Stimulated activated CD8-positive, alpha-beta memory T cell treated with anti-CD3 and anti-CD28 coated beads, Interleukin-4, amount 100 ng/mL, for 1 hour (primary cell): Measurements from ENCODE around the gene PRICKLE2.

Experiments used
- DNase-seq, 2 donors: peaks; one replicate each; pipeline ENCODE4 v3.0.0-alpha.2; 2020; ENCODE audit warnings: low read depth in 2 of 2, low spot score in 1 of 2

Gene PRICKLE2, protein sequence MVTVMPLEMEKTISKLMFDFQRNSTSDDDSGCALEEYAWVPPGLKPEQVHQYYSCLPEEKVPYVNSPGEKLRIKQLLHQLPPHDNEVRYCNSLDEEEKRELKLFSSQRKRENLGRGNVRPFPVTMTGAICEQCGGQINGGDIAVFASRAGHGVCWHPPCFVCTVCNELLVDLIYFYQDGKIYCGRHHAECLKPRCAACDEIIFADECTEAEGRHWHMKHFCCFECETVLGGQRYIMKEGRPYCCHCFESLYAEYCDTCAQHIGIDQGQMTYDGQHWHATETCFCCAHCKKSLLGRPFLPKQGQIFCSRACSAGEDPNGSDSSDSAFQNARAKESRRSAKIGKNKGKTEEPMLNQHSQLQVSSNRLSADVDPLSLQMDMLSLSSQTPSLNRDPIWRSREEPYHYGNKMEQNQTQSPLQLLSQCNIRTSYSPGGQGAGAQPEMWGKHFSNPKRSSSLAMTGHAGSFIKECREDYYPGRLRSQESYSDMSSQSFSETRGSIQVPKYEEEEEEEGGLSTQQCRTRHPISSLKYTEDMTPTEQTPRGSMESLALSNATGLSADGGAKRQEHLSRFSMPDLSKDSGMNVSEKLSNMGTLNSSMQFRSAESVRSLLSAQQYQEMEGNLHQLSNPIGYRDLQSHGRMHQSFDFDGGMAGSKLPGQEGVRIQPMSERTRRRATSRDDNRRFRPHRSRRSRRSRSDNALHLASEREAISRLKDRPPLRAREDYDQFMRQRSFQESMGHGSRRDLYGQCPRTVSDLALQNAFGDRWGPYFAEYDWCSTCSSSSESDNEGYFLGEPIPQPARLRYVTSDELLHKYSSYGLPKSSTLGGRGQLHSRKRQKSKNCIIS

DNA sequence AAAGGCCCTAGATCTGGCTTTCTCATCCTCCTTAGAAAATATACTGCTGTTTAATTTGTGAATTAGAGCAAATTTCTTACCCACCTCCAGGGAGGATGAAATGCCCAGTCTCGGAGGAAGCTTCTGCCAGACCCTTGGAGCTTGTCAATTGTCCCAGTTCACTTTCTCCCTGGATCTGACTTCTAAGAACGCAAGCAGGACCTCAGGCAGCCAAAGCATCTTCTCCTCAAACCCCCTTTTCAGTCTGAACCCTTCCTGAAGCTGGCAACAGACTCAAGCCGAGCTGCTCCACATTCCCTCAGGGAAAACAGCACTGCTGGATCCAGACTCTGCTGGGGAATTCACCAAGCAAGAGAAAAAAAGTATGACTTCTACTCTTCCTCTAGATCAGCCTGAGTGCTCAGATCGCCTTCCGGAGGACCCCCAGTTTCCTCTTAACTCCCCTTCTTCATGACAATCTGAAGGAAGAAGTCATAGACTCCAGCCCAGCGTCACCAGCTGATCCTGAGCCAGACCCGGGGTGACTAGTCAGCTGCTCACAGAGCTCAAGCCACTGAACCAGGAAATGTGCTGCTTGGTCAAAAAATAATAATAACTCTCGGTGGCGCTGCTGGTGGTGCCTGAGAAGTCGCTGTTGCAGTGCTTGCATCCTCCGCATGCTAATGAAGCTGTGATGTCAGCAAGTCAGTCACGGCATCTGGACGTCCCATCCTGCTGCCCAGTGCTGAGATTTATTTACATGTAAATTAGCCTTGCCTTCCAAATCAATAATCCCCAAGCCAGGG lies at the start of gene PRICKLE2:
Gene PRICKLE2, minus strand, starts transcription at position 641 of the 785 bp plus-strand sequence. CDS start 26,539 bp downstream, outside the sequence.
- no peak for DNase-seq

DNA sequence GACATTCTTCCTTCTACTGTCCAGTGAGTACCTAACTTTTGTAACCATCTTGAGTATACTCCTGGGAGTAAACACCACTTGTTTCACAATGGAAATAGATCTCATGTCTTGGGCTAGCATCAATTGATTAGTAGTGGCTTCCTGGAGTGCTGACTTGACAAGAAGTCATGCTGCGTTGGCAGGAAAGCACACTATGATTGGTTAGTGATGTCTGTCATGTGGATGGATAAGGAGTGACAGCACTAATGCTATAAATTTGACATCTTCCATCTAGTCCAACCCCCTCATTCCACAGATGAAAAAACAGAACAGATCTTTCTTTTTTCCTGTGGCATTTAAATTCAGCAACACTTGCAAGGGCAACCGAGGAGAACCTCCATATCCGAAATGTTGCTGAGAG lies 47.6 kb upstream of the PRICKLE2 start:
- no peak for DNase-seq

DNA sequence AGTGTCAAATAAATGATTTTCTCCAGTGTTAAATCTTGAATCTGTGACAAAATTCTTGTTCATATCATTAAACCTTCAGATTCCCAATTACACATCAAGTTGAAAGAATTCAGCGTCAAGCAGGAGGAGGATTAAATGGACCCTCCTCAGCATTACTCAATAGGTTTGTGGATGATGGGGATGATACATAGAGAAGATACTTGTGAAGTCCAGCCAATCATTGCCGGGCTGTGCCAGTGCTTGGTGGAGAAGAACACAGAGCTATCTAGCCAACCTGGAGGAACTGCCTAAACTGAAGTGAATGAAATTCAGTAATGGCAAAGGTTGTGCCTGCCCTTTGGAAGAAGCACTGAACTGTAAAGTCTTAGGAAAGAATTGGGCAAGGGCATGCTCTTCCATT lies 47.0 kb upstream of the PRICKLE2 start:
- no peak for DNase-seq

DNA sequence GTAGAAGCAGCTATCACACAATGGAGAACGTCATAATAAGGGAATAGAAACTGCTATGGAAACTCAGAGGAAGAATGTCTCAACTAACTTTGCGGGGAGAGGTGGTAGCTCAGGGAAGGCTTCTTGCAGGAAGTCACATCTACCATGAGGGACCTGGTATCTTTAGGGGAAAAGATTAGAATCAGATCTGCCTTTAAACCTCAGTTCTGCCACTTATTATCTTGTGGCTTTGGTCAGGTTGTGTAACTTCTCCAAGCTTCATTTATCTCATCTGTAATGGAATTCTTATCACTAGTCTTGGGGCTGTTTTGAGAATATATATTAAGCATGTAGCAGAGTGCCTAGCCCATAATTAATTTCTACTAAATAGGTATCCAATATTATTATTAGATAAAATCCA lies 46.4 kb upstream of the PRICKLE2 start:
- DNase-seq = no peak

DNA sequence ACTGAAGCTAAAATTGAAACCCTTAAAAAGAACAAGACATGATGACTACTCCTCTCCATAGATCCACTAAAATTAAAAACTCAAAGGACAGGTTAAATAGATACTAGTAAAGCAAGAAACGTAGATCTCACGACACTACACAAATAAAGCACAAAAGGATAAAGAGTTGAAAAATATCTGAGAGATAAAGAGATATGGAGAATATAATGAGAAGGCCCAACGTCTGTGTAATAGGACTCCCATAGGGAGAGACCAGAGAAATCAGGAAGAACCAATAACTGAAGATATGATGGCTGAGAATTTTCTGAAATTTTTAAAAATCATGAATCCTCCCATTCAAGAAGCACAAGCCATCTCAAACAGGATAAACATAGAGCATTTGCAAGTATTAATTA lies 45.6 kb upstream of the PRICKLE2 start:
- DNase-seq = no peak

DNA sequence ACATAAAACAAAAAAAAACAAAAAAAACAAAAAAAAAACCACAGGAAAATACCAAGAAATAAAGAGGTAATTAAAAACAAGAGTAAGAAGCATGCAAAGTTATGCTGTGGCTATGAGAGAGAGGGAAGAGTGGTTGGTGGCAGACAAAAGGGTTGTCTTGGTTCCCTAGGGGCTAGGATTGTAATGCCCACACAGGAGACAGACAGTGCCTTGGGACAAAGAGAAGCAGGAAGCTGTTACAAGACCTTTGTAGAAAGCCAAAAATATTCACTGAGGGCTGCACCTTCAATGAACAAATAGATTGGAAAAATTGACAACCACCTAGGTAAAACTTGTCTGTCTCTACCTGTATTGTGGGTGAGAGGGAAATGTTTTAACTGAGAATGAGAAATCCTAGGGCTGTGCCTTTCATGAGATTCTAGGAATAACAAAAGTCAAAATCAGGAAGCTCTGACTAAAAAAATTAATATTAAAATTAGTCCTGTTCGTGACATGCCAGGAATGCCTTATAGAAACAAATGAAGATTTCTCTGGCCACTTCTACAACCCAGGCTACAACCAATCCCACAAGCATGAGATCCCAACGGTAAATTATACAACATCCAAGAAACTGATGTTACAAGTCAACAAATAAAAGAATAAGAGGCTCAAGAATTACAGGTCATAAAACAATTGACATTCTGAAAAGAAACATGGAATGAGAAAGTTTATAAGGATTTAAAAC lies 45.0 kb upstream of the PRICKLE2 start:
- DNase-seq = no peak

DNA sequence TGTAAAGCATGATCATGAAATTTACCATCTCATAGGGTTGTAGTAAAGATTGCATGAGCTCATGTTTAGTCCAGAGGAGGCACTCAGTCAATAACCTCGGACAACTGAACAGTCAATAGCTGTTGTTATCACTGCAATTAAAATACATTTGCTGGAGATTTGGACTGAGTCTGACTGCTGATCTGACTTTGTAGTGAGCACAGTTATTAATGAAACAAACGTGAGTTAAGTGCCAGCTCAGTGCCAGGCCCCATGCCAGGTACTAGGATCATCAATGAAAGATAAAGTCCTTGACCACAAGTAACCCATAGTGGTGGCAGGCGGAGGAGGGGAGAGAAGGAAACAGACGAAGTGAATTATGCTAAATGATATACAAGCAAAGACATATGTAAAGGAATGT lies 43.7 kb upstream of the PRICKLE2 start:
- no peak for DNase-seq

DNA sequence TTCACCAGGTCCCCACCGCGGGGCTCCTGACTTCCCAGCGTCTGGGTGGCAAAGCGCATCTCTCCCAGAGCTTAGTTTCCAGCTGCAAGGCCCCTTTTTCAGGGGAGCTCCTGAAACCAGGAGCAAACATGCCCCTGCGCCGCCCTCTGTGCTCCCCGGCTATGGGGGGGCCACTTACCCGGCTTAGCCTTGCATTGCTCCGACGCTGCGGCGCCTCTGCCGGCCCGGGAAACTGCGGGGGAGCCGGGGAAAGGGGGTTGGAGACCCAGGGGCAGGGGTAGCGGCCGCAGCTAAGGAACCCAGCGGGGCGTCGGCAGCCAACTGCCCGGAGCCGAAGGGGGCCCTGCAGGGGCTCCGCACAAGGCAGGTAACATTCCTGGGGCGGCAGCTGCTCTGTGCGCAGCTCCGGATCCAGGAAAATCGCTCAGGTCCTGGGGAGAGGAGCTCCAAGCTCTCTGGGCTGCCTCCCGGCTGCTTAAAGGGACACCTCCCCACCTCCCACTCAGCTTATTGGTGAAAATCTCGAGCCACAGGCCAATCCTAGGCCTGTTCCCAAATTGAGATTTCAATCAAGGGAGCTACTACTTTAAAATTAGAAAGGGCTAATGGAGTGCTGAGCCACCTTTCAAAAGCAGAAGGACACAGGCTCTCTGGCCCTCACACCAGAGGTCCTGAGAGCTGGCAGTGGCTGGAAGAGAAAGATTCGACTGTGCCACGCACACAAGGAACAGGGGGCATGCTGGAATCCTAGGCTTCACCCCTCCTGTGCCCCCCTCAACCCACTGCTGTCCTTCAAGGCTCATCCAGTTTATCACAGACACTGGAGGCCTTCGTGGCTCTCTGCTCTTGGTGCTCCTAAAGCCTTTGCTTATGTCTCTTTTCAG lies 42.7 kb upstream of the PRICKLE2 start:
- no peak for DNase-seq

DNA sequence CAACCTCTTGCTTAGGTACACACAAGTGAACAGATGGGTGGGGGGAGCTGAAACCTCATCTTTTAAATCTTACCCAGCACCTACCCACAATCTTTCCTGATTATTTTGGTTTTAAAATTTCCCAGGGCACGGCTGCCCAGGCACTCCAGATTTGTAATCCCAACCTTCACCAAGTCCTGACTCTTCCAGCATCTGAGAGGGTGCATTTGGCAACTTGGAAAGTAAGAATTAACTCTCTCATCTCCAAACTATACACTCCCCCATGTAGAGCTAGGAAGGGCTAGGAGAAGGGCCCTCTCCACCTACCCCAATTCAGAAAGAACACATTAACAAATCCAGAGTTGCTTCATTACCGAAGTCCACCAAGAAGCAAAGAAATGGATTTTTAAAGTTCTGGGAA lies 41.7 kb upstream of the PRICKLE2 start:
- DNase-seq = no peak

DNA sequence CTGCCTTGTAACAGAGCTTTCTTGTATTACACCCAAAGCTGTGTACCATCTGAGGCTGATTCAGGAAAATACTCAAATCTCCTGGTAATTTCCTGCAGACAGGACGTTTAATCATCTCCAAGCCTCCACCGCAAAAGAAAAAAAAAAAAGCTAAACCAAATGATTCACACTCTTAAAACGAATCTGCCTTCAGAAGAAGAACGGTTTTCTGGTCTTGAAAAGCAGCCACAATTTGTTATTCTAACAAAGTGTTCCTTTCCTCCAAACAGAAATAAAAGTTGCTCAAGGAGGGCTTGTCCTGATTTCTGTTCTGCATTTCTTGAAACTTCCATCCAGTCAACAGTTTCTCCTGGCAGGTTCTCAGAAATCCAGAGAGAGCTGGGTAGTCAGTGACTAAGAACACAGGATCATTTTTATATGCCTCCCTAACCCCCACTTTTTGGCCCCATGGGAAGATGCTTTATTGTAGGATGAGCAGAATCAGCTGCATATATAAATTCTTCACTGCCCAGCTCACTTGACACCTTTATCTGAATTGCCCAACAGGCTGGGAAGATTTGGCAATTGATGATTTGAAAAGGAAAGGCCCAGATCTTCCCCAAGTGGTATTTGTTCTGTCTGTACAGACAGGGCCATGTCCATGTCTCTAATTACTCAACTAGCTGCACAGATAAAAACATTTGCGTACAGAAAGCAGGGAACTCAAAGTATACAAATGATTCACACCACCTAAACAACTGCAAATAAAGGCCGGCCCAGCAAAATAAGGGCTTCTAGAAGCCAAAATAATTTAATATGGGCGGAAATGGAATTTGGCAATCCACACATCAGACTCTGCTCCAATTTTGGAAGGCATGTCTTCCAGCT lies 41.0 kb upstream of the PRICKLE2 start:
- no peak for DNase-seq

DNA sequence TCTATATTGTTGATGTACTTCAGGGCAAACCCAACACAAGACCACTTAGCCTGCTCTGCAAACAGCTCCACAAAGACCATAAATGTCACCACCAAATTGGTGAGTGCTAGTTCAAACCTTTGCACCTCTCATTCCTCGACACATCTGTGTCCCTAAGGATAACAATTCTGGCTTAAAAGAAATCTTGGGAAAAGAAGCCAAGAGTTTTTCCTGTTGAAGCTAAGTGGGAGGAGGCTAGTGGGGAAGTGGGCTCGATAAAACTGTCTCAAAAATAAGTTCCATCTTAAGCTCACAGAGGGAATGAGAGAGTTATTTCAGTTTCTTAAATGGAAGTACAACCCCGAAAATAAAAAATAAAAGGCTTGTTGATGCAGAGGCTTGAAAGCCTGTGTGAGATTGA lies 40.4 kb upstream of the PRICKLE2 start:
- no peak for DNase-seq

DNA sequence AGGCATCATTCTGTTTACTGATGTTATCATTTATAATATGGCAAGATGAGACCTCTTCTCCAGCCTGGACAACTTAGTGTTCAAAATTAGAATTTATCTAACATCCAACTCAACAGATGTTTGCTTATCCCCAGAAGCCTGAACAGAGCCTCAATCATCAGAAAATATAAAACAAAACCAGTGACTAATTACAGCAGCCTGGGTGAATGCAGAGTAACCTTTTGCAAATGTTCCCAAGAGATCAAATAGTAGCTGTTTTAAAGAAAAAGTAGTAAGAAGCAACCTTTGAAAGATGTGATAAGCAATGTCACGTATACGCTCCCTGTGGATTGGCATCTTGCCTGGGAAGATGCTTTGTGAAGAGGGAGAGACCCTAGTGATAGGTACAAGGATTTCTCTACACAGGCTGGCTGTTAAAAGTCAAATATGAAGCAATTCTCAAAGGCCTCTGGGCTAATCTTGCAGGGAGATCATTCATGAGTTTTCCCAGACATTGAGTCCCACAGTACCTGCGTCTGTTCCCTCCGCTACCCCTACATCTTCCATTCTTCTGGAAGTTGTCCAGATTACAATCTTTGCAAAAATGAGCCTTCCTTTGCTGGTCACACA lies 39.3 kb upstream of the PRICKLE2 start:
- DNase-seq = no peak

DNA sequence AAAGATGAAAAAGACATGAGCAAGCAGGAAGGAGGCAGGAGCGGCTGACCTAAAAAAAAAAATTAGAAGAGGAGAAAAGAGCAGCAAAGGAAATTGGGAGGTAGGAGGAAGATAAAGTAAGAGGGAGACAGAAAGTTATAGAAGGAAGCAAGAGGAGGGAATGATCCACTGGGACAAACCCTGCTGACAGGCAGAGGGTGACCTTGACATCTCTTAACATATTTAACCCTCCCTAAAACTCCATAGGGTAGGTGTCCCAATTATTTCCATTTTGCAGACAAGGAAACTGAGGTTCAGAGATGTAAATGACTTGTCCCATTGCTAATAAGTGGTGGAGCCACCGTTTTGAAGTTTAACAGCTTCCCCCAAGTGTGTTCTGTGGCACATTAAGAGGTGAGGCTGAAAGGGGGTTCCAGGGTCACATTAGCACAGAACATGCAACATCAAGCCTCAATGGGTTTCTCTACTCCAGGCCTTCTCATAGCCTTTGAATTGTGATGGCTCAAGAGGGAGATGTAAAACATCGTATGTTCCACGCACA lies 37.4 kb upstream of the PRICKLE2 start:
- DNase-seq = no peak

DNA sequence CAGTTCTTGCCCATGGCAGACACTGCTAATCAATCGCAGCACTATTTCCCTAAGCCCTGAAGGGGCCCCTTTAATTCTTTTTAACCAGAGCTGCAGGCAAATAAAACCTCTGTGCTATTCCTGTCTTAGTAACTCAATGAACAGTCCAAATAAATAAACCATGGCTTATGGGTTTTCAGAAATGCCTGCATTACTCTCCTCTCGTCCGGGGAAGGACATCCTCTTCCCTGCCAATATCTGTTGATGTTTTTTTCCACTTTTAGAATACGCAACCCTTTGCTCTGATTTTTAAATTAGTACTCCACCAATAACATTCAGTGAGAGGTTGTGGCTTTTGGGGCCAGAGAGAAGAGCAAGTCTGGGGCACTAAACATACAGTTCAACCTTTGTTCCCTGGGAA lies 35.2 kb upstream of the PRICKLE2 start:
- no peak for DNase-seq

DNA sequence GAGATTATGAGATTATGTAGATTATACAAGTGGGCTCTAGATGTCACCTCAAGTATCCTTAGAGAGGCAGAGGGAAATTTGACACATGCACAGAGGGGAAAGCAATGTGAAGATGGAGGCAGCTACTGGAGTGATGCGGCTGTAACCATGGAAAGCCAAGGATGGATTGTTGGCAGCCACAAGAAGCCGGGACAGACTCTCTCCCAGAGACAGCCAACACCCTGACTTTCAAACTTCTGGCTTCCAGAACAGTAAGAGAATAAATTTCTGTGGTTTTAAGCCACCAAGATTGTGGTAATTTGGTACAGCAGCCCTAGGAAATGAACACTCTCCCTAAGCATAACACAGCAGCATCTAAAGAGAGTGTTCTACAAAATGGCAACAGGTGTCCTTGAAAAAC lies 34.4 kb upstream of the PRICKLE2 start:
- DNase-seq = no peak

DNA sequence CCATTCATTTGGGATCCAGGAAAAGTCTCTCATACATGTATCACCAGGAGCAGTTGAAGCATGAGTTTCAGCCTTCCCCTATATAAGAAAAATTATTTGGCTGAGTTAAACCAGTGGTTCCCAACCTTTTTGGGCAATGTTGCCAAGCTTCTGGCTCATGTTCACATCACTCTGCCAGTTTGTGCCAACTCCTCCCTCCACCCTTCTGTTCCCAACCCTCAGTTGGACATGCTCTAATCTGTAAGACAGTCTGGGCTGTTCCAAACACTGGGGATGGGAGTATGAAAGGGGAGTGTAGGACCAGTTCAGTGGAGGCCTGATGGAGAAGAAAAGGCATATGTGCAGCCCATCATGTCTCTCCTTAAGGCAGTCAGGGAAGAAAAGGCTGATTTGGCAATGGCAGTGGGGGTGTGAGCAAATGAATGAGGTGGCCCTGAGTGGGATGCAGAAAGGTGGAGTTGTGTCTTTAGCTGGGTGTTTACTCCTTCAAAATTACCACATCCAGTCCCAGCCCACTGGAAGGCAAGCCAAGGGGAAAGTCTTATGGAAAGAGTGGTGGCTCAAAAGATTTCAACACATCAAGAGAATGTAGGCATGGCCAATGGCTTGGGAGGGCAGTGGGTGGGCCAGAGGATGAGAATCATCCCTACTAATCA lies 32.0 kb upstream of the PRICKLE2 start:
- DNase-seq = no peak

DNA sequence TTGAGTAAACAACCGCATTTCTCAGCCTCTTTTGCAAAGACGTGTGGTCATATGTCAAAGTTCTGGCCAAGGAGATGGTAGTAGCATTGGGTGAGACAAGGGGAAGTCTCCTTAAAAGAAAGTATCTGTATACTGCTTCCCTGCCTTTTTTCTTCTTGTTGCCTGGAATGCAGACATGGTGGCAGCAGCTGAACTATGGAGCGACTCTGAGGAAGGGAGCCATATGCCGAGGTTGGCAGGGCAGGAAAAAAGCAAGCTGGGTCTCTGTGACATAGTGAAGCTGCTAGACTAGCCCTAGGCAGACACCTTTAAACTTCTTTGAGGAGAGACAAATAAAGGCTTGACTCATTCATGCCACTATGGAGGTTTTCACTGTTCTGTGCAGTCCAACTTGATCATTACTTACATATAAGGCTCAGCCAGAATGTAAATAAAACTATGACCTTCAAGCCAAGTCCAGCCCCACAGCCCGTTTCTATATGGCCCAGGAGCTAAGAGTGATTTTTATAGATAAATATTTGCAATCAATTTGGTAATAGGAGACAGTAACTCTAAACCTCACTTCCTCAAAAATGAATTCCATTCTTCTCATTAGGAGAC lies 30.6 kb upstream of the PRICKLE2 start:
- no peak for DNase-seq
